ENCODE data around the gene MCTP2. TPM values are rescaled to one million over a fixed set of nuclear protein-coding genes. Genes with fewer than 3 reads are reported as not detected.

The MCTP2 gene
- total and polyA plus RNA-seq, 9 of the 15 experiments (the other 6 are each of a cell fraction or from before 2014, with no cell fraction given), result 0.07 TPM; not detected in 8

- Histone ChIP-seq H3K27ac (ENCODE audit: extremely low read depth, low read depth, low read length) (no peak overlapping the region), H3K9ac (ENCODE audit: insufficient read depth in 1 of 2, low read depth in 2 of 2, low read length in 2 of 2) (no peak overlapping the region), H3K4me2 (ENCODE audit: insufficient read depth, low read length) (no peak overlapping the region), H3K9me3 (replicated peaks; ENCODE audit: control insufficient read depth, insufficient read depth, low read depth, low read length) (peaks cover 3% of the 10 kb centered on the region; the same call in 1 of the 2 replicates), H3K4me1 (replicated peaks in 1 of 2; ENCODE audit: control insufficient read depth in 2 of 2, insufficient read depth in 2 of 2, low read length in 2 of 2) (no peaks in the 10 kb centered on the region), H3K79me2 (ENCODE audit: control insufficient read depth, insufficient read depth, low read length) (no peaks in the 10 kb centered on the region), H3K27me3 (ENCODE audit: control insufficient read depth in 2 of 2, insufficient read depth in 2 of 2, low read length in 2 of 2) (no peaks in the 10 kb centered on the region), H2AFZ (ENCODE audit: low read depth, low read length) (no peak overlapping the region), H3K9me1 (ENCODE audit: control insufficient read depth, insufficient read depth, low read length) (no peaks in the 10 kb centered on the region), H4K20me1 (replicated peaks; ENCODE audit: control insufficient read depth, insufficient read depth, low read length) (no peaks in the 10 kb centered on the region), H3K4me3 (no peak overlapping the region), H3K36me3 (ENCODE audit: control insufficient read depth, insufficient read depth, low read length) (no peaks in the 10 kb centered on the region)
- DNase-seq (ENCODE audit: extremely low read depth in 1 of 4, low spot score in 3 of 4) (no peak), FAIRE-seq (no peak), ATAC-seq (no peak)
- CTCF ChIA-PET (ENCODE audit: low intra/inter-chr PET ratio), result no interaction called here
- POLR2A ChIA-PET, result no interaction called here
- in situ Hi-C loops (cut with MboI), result no loop called here
- WGBS (ENCODE audit: insufficient coverage, low coverage, missing lambda C conversion rate), result 0% methylated on average over 5 of the region's 5 CpGs
- intact Hi-C loops (cut with micrococcal nuclease), result no loop called here
- BruUV-seq (replicated peaks), result no TSS peak
- no peak for TF ChIP-seq ZNF592 (IDR thresholded peaks at IDR 0.05)
- no peak for TF ChIP-seq PRPF4 (IDR thresholded peaks at IDR 0.05; ENCODE audit: insufficient read depth, low read depth, low read length, poor library complexity, severe bottlenecking)
- TF ChIP-seq, protein P1, sequence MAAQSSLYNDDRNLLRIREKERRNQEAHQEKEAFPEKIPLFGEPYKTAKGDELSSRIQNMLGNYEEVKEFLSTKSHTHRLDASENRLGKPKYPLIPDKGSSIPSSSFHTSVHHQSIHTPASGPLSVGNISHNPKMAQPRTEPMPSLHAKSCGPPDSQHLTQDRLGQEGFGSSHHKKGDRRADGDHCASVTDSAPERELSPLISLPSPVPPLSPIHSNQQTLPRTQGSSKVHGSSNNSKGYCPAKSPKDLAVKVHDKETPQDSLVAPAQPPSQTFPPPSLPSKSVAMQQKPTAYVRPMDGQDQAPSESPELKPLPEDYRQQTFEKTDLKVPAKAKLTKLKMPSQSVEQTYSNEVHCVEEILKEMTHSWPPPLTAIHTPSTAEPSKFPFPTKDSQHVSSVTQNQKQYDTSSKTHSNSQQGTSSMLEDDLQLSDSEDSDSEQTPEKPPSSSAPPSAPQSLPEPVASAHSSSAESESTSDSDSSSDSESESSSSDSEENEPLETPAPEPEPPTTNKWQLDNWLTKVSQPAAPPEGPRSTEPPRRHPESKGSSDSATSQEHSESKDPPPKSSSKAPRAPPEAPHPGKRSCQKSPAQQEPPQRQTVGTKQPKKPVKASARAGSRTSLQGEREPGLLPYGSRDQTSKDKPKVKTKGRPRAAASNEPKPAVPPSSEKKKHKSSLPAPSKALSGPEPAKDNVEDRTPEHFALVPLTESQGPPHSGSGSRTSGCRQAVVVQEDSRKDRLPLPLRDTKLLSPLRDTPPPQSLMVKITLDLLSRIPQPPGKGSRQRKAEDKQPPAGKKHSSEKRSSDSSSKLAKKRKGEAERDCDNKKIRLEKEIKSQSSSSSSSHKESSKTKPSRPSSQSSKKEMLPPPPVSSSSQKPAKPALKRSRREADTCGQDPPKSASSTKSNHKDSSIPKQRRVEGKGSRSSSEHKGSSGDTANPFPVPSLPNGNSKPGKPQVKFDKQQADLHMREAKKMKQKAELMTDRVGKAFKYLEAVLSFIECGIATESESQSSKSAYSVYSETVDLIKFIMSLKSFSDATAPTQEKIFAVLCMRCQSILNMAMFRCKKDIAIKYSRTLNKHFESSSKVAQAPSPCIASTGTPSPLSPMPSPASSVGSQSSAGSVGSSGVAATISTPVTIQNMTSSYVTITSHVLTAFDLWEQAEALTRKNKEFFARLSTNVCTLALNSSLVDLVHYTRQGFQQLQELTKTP (IDR thresholded peaks at IDR 0.05; ENCODE audit: low read depth in 1 of 2, partially characterized antibody in 2 of 2), result no peak
- no peak for TF ChIP-seq ZNF76 (CRISPR knock-in tag; IDR thresholded peaks at IDR 0.05; ENCODE audit: borderline replicate concordance)
- TF ChIP-seq FOXK2 (conservative IDR thresholded peaks at IDR 0.05 in 1 of 2, IDR thresholded peaks at IDR 0.05 in 1 of 2; ENCODE audit: low read depth in 2 of 2), result no peak
- TF ChIP-seq, protein P2, sequence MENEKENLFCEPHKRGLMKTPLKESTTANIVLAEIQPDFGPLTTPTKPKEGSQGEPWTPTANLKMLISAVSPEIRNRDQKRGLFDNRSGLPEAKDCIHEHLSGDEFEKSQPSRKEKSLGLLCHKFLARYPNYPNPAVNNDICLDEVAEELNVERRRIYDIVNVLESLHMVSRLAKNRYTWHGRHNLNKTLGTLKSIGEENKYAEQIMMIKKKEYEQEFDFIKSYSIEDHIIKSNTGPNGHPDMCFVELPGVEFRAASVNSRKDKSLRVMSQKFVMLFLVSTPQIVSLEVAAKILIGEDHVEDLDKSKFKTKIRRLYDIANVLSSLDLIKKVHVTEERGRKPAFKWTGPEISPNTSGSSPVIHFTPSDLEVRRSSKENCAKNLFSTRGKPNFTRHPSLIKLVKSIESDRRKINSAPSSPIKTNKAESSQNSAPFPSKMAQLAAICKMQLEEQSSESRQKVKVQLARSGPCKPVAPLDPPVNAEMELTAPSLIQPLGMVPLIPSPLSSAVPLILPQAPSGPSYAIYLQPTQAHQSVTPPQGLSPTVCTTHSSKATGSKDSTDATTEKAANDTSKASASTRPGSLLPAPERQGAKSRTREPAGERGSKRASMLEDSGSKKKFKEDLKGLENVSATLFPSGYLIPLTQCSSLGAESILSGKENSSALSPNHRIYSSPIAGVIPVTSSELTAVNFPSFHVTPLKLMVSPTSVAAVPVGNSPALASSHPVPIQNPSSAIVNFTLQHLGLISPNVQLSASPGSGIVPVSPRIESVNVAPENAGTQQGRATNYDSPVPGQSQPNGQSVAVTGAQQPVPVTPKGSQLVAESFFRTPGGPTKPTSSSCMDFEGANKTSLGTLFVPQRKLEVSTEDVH (IDR thresholded peaks at IDR 0.05; ENCODE audit: low read depth, partially characterized antibody), result no peak
- TF ChIP-seq BRD4 (IDR thresholded peaks at IDR 0.05), result no peak
- no peak for TF ChIP-seq NFATC3 (IDR thresholded peaks at IDR 0.05)
- TF ChIP-seq, protein P3, sequence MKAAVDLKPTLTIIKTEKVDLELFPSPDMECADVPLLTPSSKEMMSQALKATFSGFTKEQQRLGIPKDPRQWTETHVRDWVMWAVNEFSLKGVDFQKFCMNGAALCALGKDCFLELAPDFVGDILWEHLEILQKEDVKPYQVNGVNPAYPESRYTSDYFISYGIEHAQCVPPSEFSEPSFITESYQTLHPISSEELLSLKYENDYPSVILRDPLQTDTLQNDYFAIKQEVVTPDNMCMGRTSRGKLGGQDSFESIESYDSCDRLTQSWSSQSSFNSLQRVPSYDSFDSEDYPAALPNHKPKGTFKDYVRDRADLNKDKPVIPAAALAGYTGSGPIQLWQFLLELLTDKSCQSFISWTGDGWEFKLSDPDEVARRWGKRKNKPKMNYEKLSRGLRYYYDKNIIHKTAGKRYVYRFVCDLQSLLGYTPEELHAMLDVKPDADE (conservative IDR thresholded peaks at IDR 0.05; ENCODE audit: control insufficient read depth, low read depth, low read length), result no peak
- no peak for TF ChIP-seq TGIF2 (CRISPR knock-in tag; IDR thresholded peaks at IDR 0.05)
Observed at GRCh38 chr15:94476686-94477085, 245.3 kb downstream of the MCTP2 start.

All from K562 (cell line).